GM18499 (cell line): Measurements from ENCODE around the gene GPATCH4.
"Not testable (repeated sequence)": the region's sequence is repeated elsewhere in the genome, so short reads cannot be mapped to it uniquely, and the experiment has no call there.

ENCODE experiments used
- ATAC-seq: cut with Tn5 transposase; IDR thresholded peaks from one replicate; pipeline ENCODE4 v1.9.1; 2021; ENCODE audit warnings: moderate number of reproducible peaks; ENCODE audit not compliant: insufficient read depth, unreplicated experiment

Gene GPATCH4

GRCh38 chr1:156582388-156583017, 18.8 kb downstream of the GPATCH4 start:
- ATAC-seq: no peak

DNA sequence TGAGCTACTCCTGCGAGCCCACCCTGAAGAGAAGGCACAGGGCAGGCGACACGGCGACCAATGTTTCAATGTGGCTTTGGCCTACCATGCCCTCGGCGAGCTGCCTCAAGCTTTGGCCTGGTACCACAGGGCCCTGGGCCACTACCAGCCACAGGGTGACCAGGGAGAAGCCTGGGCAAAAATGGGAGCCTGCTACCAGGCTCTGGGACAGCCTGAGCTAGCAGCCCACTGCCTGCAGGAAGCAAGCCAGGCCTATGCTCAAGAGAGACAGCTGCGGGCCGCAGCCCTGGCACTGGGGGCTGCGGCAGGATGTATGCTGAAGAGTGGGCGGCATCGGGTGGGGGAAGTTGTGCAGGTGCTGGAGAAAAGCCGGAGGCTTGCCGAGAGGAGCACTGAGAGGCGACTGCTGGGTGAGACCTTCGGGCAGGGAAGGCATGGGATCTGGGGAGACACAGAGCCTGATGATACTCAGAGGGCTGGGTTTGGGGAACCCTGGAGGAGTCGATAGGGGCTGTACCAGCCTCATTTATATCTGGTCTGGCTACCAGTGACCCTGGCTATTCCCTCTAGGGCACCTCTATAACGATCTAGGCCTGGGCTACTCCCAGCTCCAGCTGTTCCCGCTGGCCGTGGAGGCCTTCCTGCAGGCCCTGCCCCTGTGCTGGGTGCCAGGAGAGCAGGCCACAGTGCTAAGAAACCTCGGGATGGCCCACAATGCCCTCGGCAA, 19.5 kb downstream of the GPATCH4 start:
- ATAC-seq: no peak

GRCh38 chr1:156579472-156579871, 21.8 kb downstream of the GPATCH4 start, which contains the start of gene TTC24:
TSS of gene TTC24 (plus strand) at chr1:156579723. CDS start at chr1:156581365, 1,642 bp downstream.
- no peak for ATAC-seq

- no peak for ATAC-seq
Measured at GRCh38 chr1:156578055-156578454, 23.2 kb downstream of the GPATCH4 start.

DNA sequence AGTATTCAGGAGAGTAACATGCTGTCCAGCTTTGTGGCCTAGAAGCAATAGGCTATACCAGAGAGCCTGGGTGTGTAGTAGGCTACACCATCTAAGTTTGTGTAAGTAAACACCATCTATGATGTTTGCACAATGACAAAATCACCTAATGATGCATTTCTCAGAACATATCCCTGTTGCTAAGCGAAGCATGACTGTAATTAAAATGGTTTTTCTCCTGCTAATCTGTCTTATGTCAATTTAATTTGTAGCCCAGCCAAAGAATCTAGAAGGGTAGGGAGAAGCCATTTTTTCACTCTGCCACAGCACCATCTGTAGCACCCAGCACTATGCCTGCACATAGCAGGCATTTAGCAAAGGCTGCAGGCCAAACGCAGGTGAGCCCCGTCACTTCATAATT, 23.7 kb downstream of the GPATCH4 start:
- ATAC-seq: no peak

- no peak for ATAC-seq
Measured at GRCh38 chr1:156574039-156574633, 27.1 kb downstream of the GPATCH4 start.

- ATAC-seq: no peak
Measured at GRCh38 chr1:156572663-156573018, 28.6 kb downstream of the GPATCH4 start.

DNA sequence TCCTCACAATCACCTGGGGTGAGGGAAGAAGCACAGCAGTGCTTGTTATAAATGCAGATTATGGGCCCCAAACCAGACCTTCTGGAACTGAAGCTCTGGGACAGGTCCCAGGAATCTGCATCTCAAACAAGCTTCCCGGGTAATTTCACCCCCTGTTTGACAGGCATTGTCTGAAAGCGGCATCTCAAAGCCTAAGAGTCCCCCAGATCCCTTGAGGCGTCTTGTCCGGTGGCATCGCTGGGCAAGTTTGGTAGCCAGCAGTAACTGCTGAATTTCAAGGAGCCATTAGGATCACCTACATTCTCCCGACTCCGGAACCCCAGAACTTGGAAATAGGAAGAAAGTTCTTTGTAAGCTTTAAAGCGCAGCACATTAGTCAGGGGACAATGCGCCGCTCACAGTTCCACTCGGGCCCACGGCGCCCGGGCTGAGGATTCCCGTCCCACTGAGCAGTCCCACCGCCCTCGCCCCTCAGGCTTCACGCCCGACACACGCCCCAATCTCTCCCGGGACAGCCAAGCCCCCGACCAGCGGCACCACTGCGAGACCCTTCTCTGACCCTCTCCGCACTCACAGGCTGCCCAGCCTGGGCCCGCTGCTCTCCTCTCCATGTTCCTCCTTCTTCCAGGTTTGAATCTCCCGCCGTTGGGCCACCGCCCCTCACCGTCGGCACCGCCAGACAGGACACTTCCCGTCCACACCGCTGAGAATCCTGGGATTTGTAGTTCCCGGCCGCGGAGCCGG, 29.2 kb downstream of the GPATCH4 start, which contains the start of gene IQGAP3:
Gene IQGAP3 (minus strand): TSS at position 647 of the 744 bp plus-strand sequence. CDS start 36 bp downstream, at position 611.
- no peak for ATAC-seq

GRCh38 chr1:156571261-156571852, 29.9 kb downstream of the GPATCH4 start:
- no peak for ATAC-seq

GRCh38 chr1:156566436-156566835, 34.8 kb downstream of the GPATCH4 start:
- ATAC-seq: no peak

- no peak for ATAC-seq
Measured at GRCh38 chr1:156565519-156565918, 35.8 kb downstream of the GPATCH4 start.

- no peak for ATAC-seq
Measured at GRCh38 chr1:156560585-156561163, 40.6 kb downstream of the GPATCH4 start.

- ATAC-seq: no peak
Measured at GRCh38 chr1:156559797-156560385, 41.4 kb downstream of the GPATCH4 start.

DNA sequence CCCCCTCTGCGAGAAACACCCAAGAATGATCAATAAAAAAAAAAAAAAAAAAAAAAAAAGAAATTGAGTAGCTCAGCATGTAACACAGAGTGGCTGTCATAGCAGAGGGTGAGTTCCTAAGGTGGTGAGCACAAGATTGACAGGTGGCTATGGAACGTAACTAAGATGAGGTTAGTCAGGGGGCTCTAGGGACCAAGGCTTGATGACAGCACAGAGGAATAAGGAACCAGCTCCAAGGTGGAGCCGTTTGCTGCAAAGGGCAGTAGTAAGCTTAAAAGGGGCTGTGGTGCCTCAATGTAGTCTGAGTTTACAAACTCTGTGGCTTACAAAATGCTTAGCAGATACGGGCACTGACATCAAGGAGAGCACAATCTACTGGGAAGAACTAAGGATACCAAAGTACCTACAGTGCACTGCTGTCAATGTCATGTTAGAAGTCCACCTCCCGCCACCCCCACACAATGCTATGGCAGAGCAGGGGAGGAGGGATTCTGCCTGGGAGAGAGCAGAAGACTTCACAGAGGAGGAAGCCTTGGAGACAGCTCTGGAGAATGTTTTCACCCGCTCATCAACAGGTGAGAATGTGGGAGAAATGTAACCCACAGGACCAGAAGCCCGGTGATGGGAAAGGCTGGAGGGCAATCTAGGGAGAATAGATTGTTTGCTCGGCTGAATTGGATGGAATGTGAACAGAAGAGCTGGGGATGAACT, 42.0 kb downstream of the GPATCH4 start:
- no peak for ATAC-seq

DNA sequence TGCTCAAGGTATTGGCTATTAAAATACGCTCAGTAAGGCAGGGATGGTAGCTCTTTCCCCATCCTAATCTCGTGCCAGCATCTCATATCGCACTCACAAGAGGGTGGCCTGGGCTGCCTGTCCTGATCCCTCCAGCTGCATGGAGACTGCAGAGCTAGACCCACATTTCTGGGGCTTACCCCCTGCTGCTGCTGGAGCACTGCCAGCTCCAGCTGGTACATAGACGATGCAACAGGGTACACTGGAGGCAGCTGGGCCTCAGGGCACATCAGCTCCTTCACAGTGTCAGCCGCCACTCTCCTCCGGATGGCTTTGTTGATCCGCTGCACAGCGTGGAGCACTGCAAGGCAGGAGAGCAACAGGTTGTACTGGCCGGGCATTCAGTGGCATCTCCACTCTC, 44.9 kb downstream of the GPATCH4 start:
- ATAC-seq: no peak

DNA sequence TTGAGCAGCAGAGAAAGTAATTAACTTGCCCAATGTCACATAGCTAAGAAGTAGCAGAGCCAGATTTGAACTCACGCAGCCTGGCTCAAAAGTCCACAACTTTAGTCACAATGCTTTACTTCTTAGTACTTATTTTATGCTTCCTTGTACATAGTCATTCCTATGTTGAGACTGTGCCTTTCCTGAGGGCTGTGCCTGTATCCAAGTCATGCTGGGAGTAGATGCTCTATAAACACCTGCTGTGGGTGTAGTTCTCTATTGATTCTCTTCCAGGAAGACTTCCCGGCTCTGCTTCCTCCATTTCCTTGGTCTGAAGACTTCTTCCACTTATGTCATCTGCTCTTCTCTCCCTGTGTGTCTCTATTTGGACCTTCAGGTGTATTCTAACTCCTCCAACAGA, 45.6 kb downstream of the GPATCH4 start:
- ATAC-seq: no peak

GRCh38 chr1:156554971-156555370, 46.3 kb downstream of the GPATCH4 start:
- ATAC-seq: no peak

GRCh38 chr1:156553860-156554485, 47.3 kb downstream of the GPATCH4 start:
- no peak for ATAC-seq

- not testable (repeated sequence) for ATAC-seq
Measured at GRCh38 chr1:156552937-156553336, 48.3 kb downstream of the GPATCH4 start.
